ENCODE data around the gene STIMATE. TPM values are rescaled to one million over a fixed set of nuclear protein-coding genes. Genes with fewer than 3 reads are reported as not detected.

The STIMATE gene
- total and polyA plus RNA-seq, 2 experiments from 2014 or later, result 11.2 to 23.6 TPM

- TF ChIP-seq ETS1 (IDR thresholded peaks at IDR 0.05), result no peak
- no peak for TF ChIP-seq REST (IDR thresholded peaks at IDR 0.05; ENCODE audit: unreplicated experiment)
- TF ChIP-seq ZNF462 (CRISPR knock-in tag; IDR thresholded peaks at IDR 0.05), result no peak
- no peak for TF ChIP-seq NANOG (IDR thresholded peaks at IDR 0.05; ENCODE audit: borderline replicate concordance)
- TF ChIP-seq CREB1 (CRISPR knock-in tag; IDR thresholded peaks at IDR 0.05; ENCODE audit: low read depth), result no peak
- TF ChIP-seq CTCF (conservative IDR thresholded peaks at IDR 0.05; ENCODE audit: low read depth in 2 of 2), result no peak
- no peak for TF ChIP-seq EZH2phosphoT487 (IDR thresholded peaks at IDR 0.05; ENCODE audit: unreplicated experiment)
- no peak for TF ChIP-seq POLR2AphosphoS5 (IDR thresholded peaks at IDR 0.05; ENCODE audit: low read depth)
- no peak for TF ChIP-seq ZNF114 (CRISPR knock-in tag; IDR thresholded peaks at IDR 0.05)
- TF ChIP-seq JUNB (IDR thresholded peaks at IDR 0.05; ENCODE audit: unreplicated experiment), result no peak
- no peaks in the 10 kb centered on the region for H3K79me2 ChIP-seq (replicated peaks; ENCODE audit: insufficient read depth)
- no peaks in the 10 kb centered on the region for H3K36me3 Mint-ChIP-seq (ENCODE audit: low read depth)
- 0 out of 2 replicates have a peak, but pooled peaks cover 4% of the 10 kb centered on the region for H3K9me2 ChIP-seq (ENCODE audit: insufficient read depth)
- H3K27me3 ChIP-seq (ENCODE audit: insufficient read depth), result no peaks in the 10 kb centered on the region
- peak; percentile 39; the same call in 1 of the 3 replicates for ATAC-seq
- H3K9me3 Mint-ChIP-seq, result no peaks in the 10 kb centered on the region
- H3K27ac ChIP-seq (ENCODE audit: low read depth), result no peak overlapping the region
- no peak overlapping the region for H2AFZ ChIP-seq
- H3K4me3 ChIP-seq, result no peak overlapping the region
- no peaks in the 10 kb centered on the region for H3F3A ChIP-seq (replicated peaks; ENCODE audit: low read depth)
- H3K4me3 Mint-ChIP-seq, result no peak overlapping the region
- peak; percentile 9 for DNase-seq (ENCODE audit: low spot score)
- H3K27ac Mint-ChIP-seq, result no peak overlapping the region
- no peaks in the 10 kb centered on the region for H3K4me1 ChIP-seq (ENCODE audit: insufficient read depth)
- no peaks in the 10 kb centered on the region for H4K20me1 ChIP-seq (replicated peaks; ENCODE audit: insufficient read depth)
- H3K27me3 Mint-ChIP-seq (ENCODE audit: insufficient read depth, low read depth, poor library complexity), result peaks cover 5% of the 10 kb centered on the region
- H3K4me1 Mint-ChIP-seq, result no peaks in the 10 kb centered on the region; the same call in 2 of the 3 replicates
- H3K4me2 ChIP-seq, result no peak overlapping the region
- no peaks in the 10 kb centered on the region for H3K36me3 ChIP-seq (ENCODE audit: insufficient read depth)
Measured at GRCh38 chr3:52805270-52806039, 91.9 kb downstream of the STIMATE start.

Data from GM23338 (cell line).